IPS DF 4.7 (cell line): ENCODE results near the gene GDF2.

Experiments
- DNase-seq: peaks from one replicate; pipeline ENCODE4 v3.0.0-alpha.2; 2013; ENCODE audit warnings: low spot score; ENCODE audit errors: extremely low read depth

Gene GDF2

GRCh38 chr10:47322300-47323061, at the start of gene GDF2:
TSS of gene GDF2 (plus strand) at chr10:47322454. CDS start at chr10:47322669, 215 bp downstream.
- DNase-seq, result no peak

- DNase-seq, result no peak
Measured at GRCh38 chr10:47276071-47276470, 46.2 kb upstream of the GDF2 start.

- no peak for DNase-seq
Measured at GRCh38 chr10:47276576-47277351, 45.5 kb upstream of the GDF2 start.

- no peak for DNase-seq
Measured at GRCh38 chr10:47277352-47278151, 44.7 kb upstream of the GDF2 start.

DNA sequence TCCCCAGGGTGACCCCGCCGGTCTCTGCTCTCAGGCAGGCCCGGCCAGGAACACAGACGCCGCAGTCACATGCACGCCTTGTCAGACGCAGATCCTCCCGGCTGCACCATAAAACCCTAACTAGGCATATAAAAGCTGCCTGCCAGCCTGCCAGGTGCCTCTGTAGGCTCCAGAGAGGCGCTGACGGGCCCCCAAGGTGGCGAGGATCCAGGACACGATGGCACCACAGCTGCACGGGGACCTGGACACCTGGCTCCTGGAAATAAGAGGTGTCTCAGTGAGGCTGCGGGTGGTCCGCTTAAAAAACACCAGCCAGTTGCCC, 44.1 kb upstream of the GDF2 start:
- DNase-seq, result no peak

DNA sequence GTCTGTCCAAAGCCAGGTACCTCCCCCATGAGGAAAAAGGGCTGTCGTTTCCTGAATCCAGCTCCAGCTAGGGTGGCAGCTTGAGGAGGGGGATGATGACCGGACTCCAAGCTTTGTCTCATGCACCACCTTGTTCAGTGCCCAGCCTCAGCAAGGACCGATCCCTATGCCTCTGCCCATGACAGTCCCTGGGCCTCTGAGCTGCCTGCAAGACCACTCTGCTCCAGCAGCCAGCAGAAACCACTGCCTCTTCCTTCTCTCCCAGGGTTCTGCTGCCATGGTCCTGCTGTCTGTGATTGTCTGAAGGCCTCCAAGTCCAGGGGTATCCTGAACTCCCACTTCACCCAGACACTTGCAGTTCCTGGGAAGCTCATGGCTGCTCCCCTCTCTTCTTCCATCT, 43.5 kb upstream of the GDF2 start:
- no peak for DNase-seq

GRCh38 chr10:47279276-47279675, 43.0 kb upstream of the GDF2 start:
- DNase-seq, result no peak

DNA sequence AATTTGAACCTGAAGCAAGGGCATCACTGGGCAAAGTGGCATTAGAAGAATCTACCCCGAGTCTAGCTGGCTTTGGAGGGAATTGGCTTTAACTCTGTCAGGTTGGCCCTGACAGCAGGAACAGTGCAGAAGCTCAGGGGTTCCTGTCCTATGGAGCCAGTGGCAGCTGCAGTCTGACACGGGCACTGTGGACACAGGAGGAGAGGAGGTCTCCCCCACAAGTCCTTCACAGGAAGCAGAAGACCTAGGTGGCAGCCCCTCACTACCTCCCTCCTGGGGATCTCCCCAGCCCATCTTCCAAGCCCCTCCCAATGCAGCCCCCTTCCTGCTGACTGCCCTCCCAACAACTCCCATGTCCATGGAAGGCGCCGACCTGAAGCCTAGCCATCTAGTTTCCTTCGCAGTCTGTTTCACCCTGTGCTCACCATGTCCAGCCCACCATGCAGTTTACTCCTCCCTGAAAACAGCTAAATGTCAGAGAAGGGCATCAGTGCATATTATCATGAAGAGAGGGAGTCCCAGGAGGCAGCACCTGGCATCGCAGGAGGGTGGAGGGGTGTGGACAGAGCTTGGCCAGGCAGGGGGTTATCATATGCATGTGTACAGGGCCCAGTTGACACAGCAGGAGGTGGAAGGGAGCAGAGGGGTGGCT, 40.1 kb upstream of the GDF2 start:
- DNase-seq, result no peak

- DNase-seq, result no peak
Measured at GRCh38 chr10:47282657-47283018, 39.6 kb upstream of the GDF2 start.

DNA sequence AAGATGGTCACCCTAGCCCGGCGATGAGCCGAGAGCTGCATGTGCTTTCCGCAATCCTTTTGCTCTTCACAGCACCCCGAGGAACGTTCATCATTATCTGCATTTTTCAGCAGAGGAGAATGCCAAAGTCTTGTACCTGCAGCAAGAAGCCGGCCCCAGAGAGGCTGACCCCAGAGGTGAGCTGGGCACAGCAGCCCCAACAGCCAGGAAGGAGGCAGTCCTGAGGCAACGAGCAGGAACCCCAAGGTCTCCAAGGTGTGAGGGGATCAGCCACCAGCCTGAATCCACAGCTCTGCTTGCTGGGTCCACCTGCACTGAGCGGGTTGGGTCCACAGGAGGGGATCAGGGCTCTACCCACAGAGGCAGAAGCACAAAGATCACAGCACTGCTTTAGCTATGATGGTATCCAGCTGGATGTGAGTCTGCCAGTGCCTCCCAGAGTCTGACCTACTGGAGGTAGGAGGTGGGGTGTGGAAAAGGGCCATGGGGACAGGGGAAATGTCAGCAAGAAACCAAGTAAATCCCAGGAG, 39.1 kb upstream of the GDF2 start:
- no peak for DNase-seq

DNA sequence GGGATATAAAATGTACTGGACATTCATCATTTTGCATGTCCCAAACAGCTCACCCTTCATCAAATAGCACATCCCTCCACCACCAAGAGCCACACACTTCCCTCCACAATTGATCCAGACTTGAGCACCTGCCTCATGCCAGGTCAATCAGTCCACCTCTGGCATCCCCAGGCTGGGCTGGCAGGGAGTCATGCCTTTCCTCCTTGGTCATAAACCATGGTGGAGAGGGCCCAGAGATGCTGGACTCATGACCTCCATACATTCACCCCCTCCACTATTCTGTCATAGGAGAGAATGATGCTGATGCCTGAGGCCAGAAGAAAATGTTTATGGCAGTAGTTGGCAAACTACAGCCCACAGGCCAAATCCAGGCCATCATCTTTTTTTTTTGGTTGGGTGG, 38.4 kb upstream of the GDF2 start:
- DNase-seq, result no peak

- no peak for DNase-seq
Measured at GRCh38 chr10:47285381-47286115, 36.7 kb upstream of the GDF2 start.

GRCh38 chr10:47286116-47286505, 36.1 kb upstream of the GDF2 start:
- no peak for DNase-seq

- no peak for DNase-seq
Measured at GRCh38 chr10:47286591-47287315, 35.5 kb upstream of the GDF2 start.

DNA sequence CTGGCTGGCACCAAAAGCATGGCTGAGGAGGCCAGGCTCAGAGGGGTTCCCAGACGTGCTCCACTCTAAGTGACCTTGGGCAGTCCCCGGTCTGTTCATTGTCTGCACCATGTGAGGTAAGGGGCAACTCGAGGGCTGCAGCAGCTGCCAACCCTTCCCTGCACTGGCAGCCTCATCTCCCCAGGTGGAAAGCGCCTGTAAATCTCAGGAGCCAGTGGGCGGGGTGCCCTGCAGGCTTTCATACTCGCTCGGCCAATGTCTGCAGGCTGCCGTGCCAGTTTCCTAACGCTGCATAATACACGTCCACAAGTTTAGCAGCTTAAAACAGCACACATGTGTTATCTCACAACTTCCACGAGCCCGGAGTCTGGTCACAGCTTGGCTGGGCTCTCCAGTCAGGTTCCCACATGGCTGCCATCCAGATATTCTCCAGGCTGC, 34.9 kb upstream of the GDF2 start:
- DNase-seq, result no peak

DNA sequence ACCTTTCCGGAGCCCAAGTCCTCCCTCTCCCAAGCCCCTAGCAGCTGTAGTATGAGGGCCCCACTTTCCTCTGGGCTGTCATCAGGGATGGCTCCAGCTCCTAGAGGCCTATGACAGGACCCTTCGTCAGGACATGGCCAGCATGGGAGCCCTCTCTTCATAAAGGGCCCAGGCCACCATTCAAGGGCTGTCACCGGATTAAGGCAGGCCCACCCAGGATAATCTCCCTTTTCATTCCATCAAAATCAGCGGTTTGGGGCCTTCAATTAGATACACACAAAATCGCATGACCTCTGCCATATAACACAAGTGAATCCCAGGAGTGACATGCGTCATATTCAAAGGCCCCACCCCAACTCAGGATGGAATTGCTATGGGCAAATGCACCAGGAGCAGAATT, 34.4 kb upstream of the GDF2 start:
- no peak for DNase-seq

DNA sequence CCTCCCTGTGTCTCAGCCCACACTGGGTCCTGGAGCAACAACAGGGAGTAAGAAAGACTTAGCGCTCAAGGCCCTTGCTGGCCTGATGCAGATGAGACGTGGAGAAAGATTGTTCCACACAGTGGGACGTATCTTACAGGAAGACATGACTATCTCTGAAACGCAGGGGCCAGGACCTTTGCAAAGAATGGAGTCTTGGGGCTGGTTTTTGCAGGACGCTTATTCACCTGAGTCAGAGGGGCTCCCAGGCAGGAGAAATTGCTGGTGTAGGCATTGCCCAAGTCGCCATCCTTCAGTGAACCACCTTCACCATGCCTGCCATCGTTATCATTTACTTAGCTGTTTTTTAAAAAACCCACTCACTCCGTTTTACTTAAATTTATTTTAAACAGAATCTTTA, 34.0 kb upstream of the GDF2 start:
- no peak for DNase-seq

GRCh38 chr10:47288916-47289495, 33.2 kb upstream of the GDF2 start:
- DNase-seq, result no peak

GRCh38 chr10:47289921-47290320, 32.3 kb upstream of the GDF2 start:
- DNase-seq, result no peak

DNA sequence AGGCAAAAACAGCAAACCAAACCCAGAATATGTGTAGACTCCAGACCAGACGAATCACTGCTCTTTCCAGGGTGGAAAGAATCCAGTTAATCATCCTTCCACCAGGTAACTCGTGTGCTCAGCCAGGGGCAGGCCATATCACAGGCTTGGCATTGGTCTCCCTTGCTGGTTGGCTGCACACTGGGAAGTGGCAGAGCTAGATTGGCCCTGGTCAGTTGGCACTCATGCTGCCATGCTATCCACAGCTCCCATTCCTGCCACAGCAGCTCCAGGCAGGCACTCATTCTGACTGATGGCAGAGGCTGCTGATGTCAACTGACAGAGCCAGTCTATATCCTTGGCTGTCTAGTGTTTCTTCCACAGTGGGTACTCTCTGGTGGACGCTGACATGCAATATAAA, 31.9 kb upstream of the GDF2 start:
- no peak for DNase-seq
